LNCaP clone FGC (cell line): ENCODE data around the gene NRG3.

Experiments
- DNase-seq: peaks from one replicate; pipeline ENCODE4 v3.0.0-alpha.2; 2011; ENCODE audit warnings: low read depth
- H3K4me3 ChIP-seq: 2 replicates; pipeline ENCODE4 v1.5.1; 2011; ENCODE audit warnings: mild to moderate bottlenecking, low read depth, low read length, control low read depth
- CTCF ChIP-seq: IDR thresholded peaks from 2 replicates; pipeline ENCODE4 v1.5.1; 2012; ENCODE audit warnings: mild to moderate bottlenecking; ENCODE audit not compliant: control insufficient read depth, insufficient read depth; ENCODE audit errors: extremely low read depth

Gene NRG3

GRCh38 chr10:81877596-81877995, 2.6 kb downstream of the NRG3 start:
- DNase-seq = no peak
- H3K4me3 ChIP-seq = no peak overlapping the region
- no peak for TF ChIP-seq CTCF

- DNase-seq = no peak
- no peak for TF ChIP-seq CTCF
Measured at GRCh38 chr10:81882011-81882410, 7.0 kb downstream of the NRG3 start.

GRCh38 chr10:81884856-81885255, 9.9 kb downstream of the NRG3 start:
- no peak for TF ChIP-seq CTCF
- H3K4me3 ChIP-seq = no peak overlapping the region
- DNase-seq = no peak

More at GRCh38 chr10:81882011-81882410, 7.0 kb downstream of the NRG3 start:
- H3K4me3 ChIP-seq = no peak overlapping the region

GRCh38 chr10:81885491-81885890, 10.5 kb downstream of the NRG3 start:
- no peak overlapping the region for H3K4me3 ChIP-seq
- DNase-seq = no peak
- TF ChIP-seq CTCF = no peak

GRCh38 chr10:81886939-81887338, 11.9 kb downstream of the NRG3 start:
- TF ChIP-seq CTCF = no peak
- H3K4me3 ChIP-seq = no peak overlapping the region
- DNase-seq = no peak

GRCh38 chr10:81889181-81889769, 14.3 kb downstream of the NRG3 start:
- no peak overlapping the region for H3K4me3 ChIP-seq
- TF ChIP-seq CTCF = no peak
- no peak for DNase-seq

GRCh38 chr10:81894616-81895015, 19.6 kb downstream of the NRG3 start:
- no peak overlapping the region for H3K4me3 ChIP-seq
- no peak for DNase-seq
- TF ChIP-seq CTCF = no peak
